IMR-90 (cell line): ENCODE data around the gene TMA7. TPM values are rescaled to one million over a fixed set of nuclear protein-coding genes. Genes with fewer than 3 reads are reported as not detected.

Experiments
- ATAC-seq: fragments of 200-7000 bp; cut with Tn5 transposase; 2 replicates; pipeline ENCODE4 v1.9.1; 2020; ENCODE audit warnings: low read depth, mild to moderate bottlenecking, moderate library complexity
- BruUV-seq: library from RNA; stranded (reverse); fragments of 400-500 nt; replicated peaks from 2 replicates; lab custom pipeline; 2021; lab: Mats Ljungman, UMichigan
- CTCF ChIA-PET: fragments of 300-600 bp; formaldehyde crosslinking; extraction: SDS; loops from one replicate; lab custom pipeline; 2021; ENCODE audit warnings: antibody characterized with exemption; lab: Yijun Ruan, JAX
- POLR2A ChIA-PET: fragments of 300-600 bp; sonication (Branson Sonifier 250); formaldehyde crosslinking; loops from one replicate; lab custom pipeline; 2022; ENCODE audit warnings: antibody characterized with exemption; ENCODE audit not compliant: unreplicated experiment; lab: Charles Lee
- DNase-seq: peaks from one replicate; pipeline ENCODE4 v3.0.0; 2013
- H2AFZ ChIP-seq: replicated peaks from 2 replicates; pipeline ENCODE3; 2013; ENCODE audit warnings: low read length, mild to moderate bottlenecking; ENCODE audit not compliant: poor library complexity
- H2AK5ac ChIP-seq: 2 replicates; pipeline ENCODE4 v1.6.1; 2013; ENCODE audit warnings: low read depth, low read length, inconsistent platforms
- H2AK9ac ChIP-seq: replicated peaks from 2 replicates; pipeline ENCODE3; 2013; ENCODE audit warnings: mild to moderate bottlenecking, low read depth, low read length, moderate library complexity; ENCODE audit not compliant: poor library complexity
- H2BK120ac ChIP-seq: 2 replicates; pipeline ENCODE4 v1.6.1; 2013; ENCODE audit warnings: low read depth, low read length, inconsistent platforms
- H2BK15ac ChIP-seq: 3 replicates; pipeline ENCODE4 v1.6.1; 2013; ENCODE audit warnings: low read depth, low read length, inconsistent platforms
- H2BK20ac ChIP-seq: 2 replicates; pipeline ENCODE4 v1.6.1; 2013; ENCODE audit warnings: low read depth, mild to moderate bottlenecking, inconsistent platforms, low read length, moderate library complexity
- H2BK5ac ChIP-seq: 2 replicates; pipeline ENCODE4 v1.6.1; 2013; ENCODE audit warnings: mild to moderate bottlenecking, low read depth, low read length, inconsistent platforms; ENCODE audit not compliant: poor library complexity, severe bottlenecking
- H3K14ac ChIP-seq: replicated peaks from 2 replicates; pipeline ENCODE4 v1.6.1; 2013; ENCODE audit warnings: low read depth, low read length, inconsistent platforms
- H3K18ac ChIP-seq: 2 replicates; pipeline ENCODE4 v1.6.1; 2013; ENCODE audit warnings: low read depth, low read length, control low read depth
- H3K23ac ChIP-seq: 2 replicates; pipeline ENCODE4 v1.6.1; 2013; ENCODE audit warnings: low read depth, low read length, inconsistent platforms
- H3K27ac ChIP-seq: 2 replicates; pipeline ENCODE4 v1.5.1; 2013; ENCODE audit warnings: mild to moderate bottlenecking, control low read depth, low read length; ENCODE audit not compliant: insufficient read depth
- H3K27me3 ChIP-seq: 2 replicates; pipeline ENCODE4 v1.6.1; 2013; ENCODE audit warnings: low read length; ENCODE audit not compliant: control insufficient read depth, insufficient read depth
- H3K36me3 ChIP-seq: 2 replicates; pipeline ENCODE4 v1.6.1; 2013; ENCODE audit warnings: low read length, mixed read lengths; ENCODE audit not compliant: control insufficient read depth, insufficient read depth
- H3K4ac ChIP-seq: 2 replicates; pipeline ENCODE4 v1.6.1; 2013; ENCODE audit warnings: low read depth, low read length, inconsistent platforms
- H3K4me1 ChIP-seq: 2 replicates; pipeline ENCODE4 v1.6.1; 2013; ENCODE audit warnings: low read length, mixed read lengths; ENCODE audit not compliant: control insufficient read depth, insufficient read depth
- H3K4me2 ChIP-seq: 2 replicates; pipeline ENCODE4 v1.6.1; 2013; ENCODE audit warnings: low read depth, mild to moderate bottlenecking, control low read depth, low read length, moderate library complexity
- H3K4me3 ChIP-seq: 2 replicates; pipeline ENCODE4 v1.5.1; 2013; ENCODE audit warnings: low read depth, mild to moderate bottlenecking, control low read depth, low read length, moderate library complexity; ENCODE audit not compliant: insufficient read depth
- H3K56ac ChIP-seq: 2 replicates; pipeline ENCODE4 v1.6.1; 2013; ENCODE audit warnings: low read length, inconsistent platforms; ENCODE audit not compliant: insufficient read depth; ENCODE audit errors: extremely low read depth
- H3K79me1 ChIP-seq, 2 experiments: 2 replicates each; pipeline ENCODE4 v1.6.1; 2013; ENCODE audit warnings: low read length in 2 of 2, inconsistent platforms in 1 of 2, low read depth in 1 of 2
- H3K9ac ChIP-seq: 2 replicates; pipeline ENCODE4 v1.6.1; 2013; ENCODE audit warnings: low read depth, low read length, control low read depth
- H3K9me1 ChIP-seq: 2 replicates; pipeline ENCODE4 v1.6.1; 2013; ENCODE audit warnings: low read length, inconsistent platforms; ENCODE audit not compliant: insufficient read depth
- H3K9me3 ChIP-seq: 2 replicates; pipeline ENCODE4 v1.6.1; 2013; ENCODE audit warnings: low read length; ENCODE audit not compliant: control insufficient read depth, insufficient read depth
- H4K20me1 ChIP-seq: 2 replicates; pipeline ENCODE4 v1.6.1; 2013; ENCODE audit warnings: low read length, inconsistent platforms; ENCODE audit not compliant: insufficient read depth
- H4K5ac ChIP-seq: 2 replicates; pipeline ENCODE4 v1.6.1; 2013; ENCODE audit warnings: mild to moderate bottlenecking, low read depth, low read length, control low read depth
- H4K8ac ChIP-seq, 2 experiments: 2 replicates each; pipeline ENCODE4 v1.6.1; 2013; ENCODE audit warnings: low read depth in 2 of 2, low read length in 2 of 2, control low read depth in 1 of 2, inconsistent platforms in 1 of 2
- H4K91ac ChIP-seq: 2 replicates; pipeline ENCODE4 v1.6.1; 2013; ENCODE audit warnings: low read depth, low read length, inconsistent platforms; ENCODE audit not compliant: insufficient read depth
- BHLHE40 ChIP-seq: fragments of 150-350 bp; IDR thresholded peaks from 2 replicates; pipeline ENCODE4 v1.6.1; 2016; ENCODE audit warnings: mild to moderate bottlenecking, low read depth, low read length
- CEBPB ChIP-seq: IDR thresholded peaks from 2 replicates; pipeline ENCODE4 v1.6.1; 2012; ENCODE audit warnings: low read depth, low read length, improper control_type of control experiment
- ELK1 ChIP-seq: fragments of 150-350 bp; IDR thresholded peaks from 2 replicates; pipeline ENCODE4 v1.6.1; 2016; ENCODE audit warnings: low read depth, mild to moderate bottlenecking, low read length, moderate library complexity, borderline replicate concordance
- MAZ ChIP-seq: IDR thresholded peaks from 2 replicates; pipeline ENCODE4 v1.6.1; 2012; ENCODE audit warnings: low read depth, mild to moderate bottlenecking, low read length, improper control_type of control experiment, moderate library complexity, borderline replicate concordance
- MXI1 ChIP-seq: IDR thresholded peaks from 2 replicates; pipeline ENCODE4 v1.6.1; 2012; ENCODE audit warnings: low read depth, mild to moderate bottlenecking, low read length, moderate library complexity, borderline replicate concordance
- NFE2L2 ChIP-seq: fragments of 150-350 bp; IDR thresholded peaks from 2 replicates; pipeline ENCODE4 v1.6.1; 2016; ENCODE audit warnings: low read depth, mild to moderate bottlenecking, low read length
- POLR2A ChIP-seq: IDR thresholded peaks from 2 replicates; pipeline ENCODE4 v1.6.1; 2012; ENCODE audit warnings: mild to moderate bottlenecking, low read depth, low read length
- RAD21 ChIP-seq: IDR thresholded peaks from 2 replicates; pipeline ENCODE4 v1.6.1; 2012; ENCODE audit warnings: low read length, improper control_type of control experiment
- RCOR1 ChIP-seq: IDR thresholded peaks from 2 replicates; pipeline ENCODE4 v1.6.1; 2012; ENCODE audit warnings: mild to moderate bottlenecking, low read length, improper control_type of control experiment; ENCODE audit not compliant: insufficient replicate concordance
- RFX5 ChIP-seq: IDR thresholded peaks from 2 replicates; pipeline ENCODE4 v1.8.0; 2012; ENCODE audit warnings: low read depth, mild to moderate bottlenecking, low read length, moderate library complexity
- SMC3 ChIP-seq: fragments of 150-350 bp; IDR thresholded peaks from 2 replicates; pipeline ENCODE4 v1.6.1; 2016; ENCODE audit warnings: low read depth, mild to moderate bottlenecking, antibody characterized with exemption, low read length, moderate library complexity
- USF2 ChIP-seq: fragments of 150-350 bp; IDR thresholded peaks from 2 replicates; pipeline ENCODE4 v1.6.1; 2017; ENCODE audit warnings: mild to moderate bottlenecking, antibody characterized with exemption, low read length, low read depth
- WGBS, 2 experiments: methylation state at CpG; one replicate each; pipeline versions ENCODE4 v1.1.5 to v1.1.7; 2013; ENCODE audit warnings: missing lambda C conversion rate in 2 of 2; ENCODE audit not compliant: insufficient read length in 1 of 2; ENCODE audit errors: extremely low coverage in 2 of 2; 5-methylcytosine and 5-hydroxymethylcytosine counted together
- dilution Hi-C: fragments of 300-500 bp; cut with HindIII; formaldehyde crosslinking; loops from one replicate; pipeline ENCODE4 v1.14.3; 2018; ENCODE audit warnings: low sequenced_read_pairs; ENCODE audit not compliant: unreplicated experiment
- in situ Hi-C: fragments of 300-500 bp; cut with MboI; formaldehyde crosslinking; loops from 3 replicates; pipeline ENCODE4 v1.14.3; 2019; ENCODE audit warnings: low sequenced_read_pairs, inconsistent platforms, mixed read lengths
- intact Hi-C: fragments of 100-400 bp; cut with micrococcal nuclease; formaldehyde crosslinking; loops from 2 replicates; pipeline ENCODE4 v1.10.0; 2022
- polyA plus RNA-seq, 3 experiments: library from polyadenylated mRNA; depleted of rRNA; stranded (reverse); fragments of >200 nt; gene quantifications; 2 replicates each; pipeline ENCODE4 v1.2.3, GENCODE V29; 2012; ENCODE audit warnings: low replicate concordance in 1 of 3
- total RNA-seq: library from RNA; depleted of rRNA; stranded (reverse); fragments of >200 nt; gene quantifications from 2 replicates; pipeline ENCODE4 v1.2.3, GENCODE V29; 2012

TMA7 gene
- total and polyA plus RNA-seq, 2 of the 4 experiments (the other 2 are of a cell fraction): 81.9 to 240 TPM

GRCh38 chr3:48425281-48425812 lies 14.7 kb upstream of the TMA7 start:
- Histone ChIP-seq H2AK9ac (no peak overlapping the region), H3K9ac (no peak overlapping the region), H3K4me2 (no peak overlapping the region; the same call in 1 of the 2 replicates), H3K9me1 (peaks cover 16% of the 10 kb centered on the region), H3K14ac (no peak overlapping the region), H3K23ac (peak overlapping the region; percentile 79; the same call in 1 of the 2 replicates), H4K91ac (no peak overlapping the region), H3K9me3 (no peaks in the 10 kb centered on the region), H2AFZ (no peak overlapping the region), H4K8ac (no peak overlapping the region), H2AK5ac (peak overlapping the region; percentile 63), H3K79me1 (peaks cover 25 to 68% of the 10 kb centered on the region in 2 experiments; a peak in 3 of 4 replicates), H3K18ac (no peak overlapping the region), H3K27ac (0 out of 2 replicates have a peak overlapping the region, but pooled peaks have one; percentile 12), H2BK15ac (no peak overlapping the region), H3K4me3 (no peak overlapping the region), H2BK5ac (no peak overlapping the region), H2BK120ac (no peak overlapping the region), H3K4me1 (peaks cover 29% of the 10 kb centered on the region), H3K56ac (no peak overlapping the region), H4K5ac (no peak overlapping the region), H2BK20ac (no peak overlapping the region; the same call in 1 of the 2 replicates), H3K27me3 (no peaks in the 10 kb centered on the region), H3K36me3 (peaks cover 10% of the 10 kb centered on the region; the same call in 1 of the 2 replicates), H4K20me1 (peaks cover 30% of the 10 kb centered on the region), H3K4ac (no peak overlapping the region; the same call in 1 of the 2 replicates)
- in situ Hi-C loops: no loop called here
- TF ChIP-seq RFX5 (no peak), RAD21 (no peak), MXI1 (no peak), POLR2A (no peak), RCOR1 (no peak), BHLHE40 (no peak), USF2 (no peak), NFE2L2 (no peak), SMC3 (no peak), CEBPB (no peak), MAZ (no peak), ELK1 (no peak)
- CTCF ChIA-PET: interaction anchor here (1.9 kb wide), 1 partner anchor 11 kb away, joined by 4 read pairs; no protein-coding TSS in a partner anchor
- 10% methylated on average over 2 of the region's 13 CpGs; no CpG with 5 or more reads in 1 of the 2 experiments for WGBS, 2 experiments
- DNase-seq: no peak
- intact Hi-C loops: no loop called here
- ATAC-seq: no peak
- dilution Hi-C loops: no loop called here
- POLR2A ChIA-PET: no interaction called here
- no TSS peak for BruUV-seq
